D721Med (cell line): Measurements from ENCODE around the gene FOXQ1.

Experiments used
- DNase-seq: peaks from one replicate; pipeline ENCODE4 v3.0.0; 2011; ENCODE audit warnings: low spot score; ENCODE audit not compliant: insufficient read length
- FAIRE-seq: peaks from 2 replicates; lab custom pipeline; 2011; peaks lifted over from hg19 to GRCh38; lab: Jason Lieb, UNC
- TF ChIP-seq, protein P1 (sequence below): IDR thresholded peaks from 2 replicates; pipeline ENCODE4 v1.5.1; 2012; ENCODE audit warnings: mild to moderate bottlenecking, control low read depth; ENCODE audit not compliant: insufficient read depth; ENCODE audit errors: missing control alignments

Gene FOXQ1

DNA sequence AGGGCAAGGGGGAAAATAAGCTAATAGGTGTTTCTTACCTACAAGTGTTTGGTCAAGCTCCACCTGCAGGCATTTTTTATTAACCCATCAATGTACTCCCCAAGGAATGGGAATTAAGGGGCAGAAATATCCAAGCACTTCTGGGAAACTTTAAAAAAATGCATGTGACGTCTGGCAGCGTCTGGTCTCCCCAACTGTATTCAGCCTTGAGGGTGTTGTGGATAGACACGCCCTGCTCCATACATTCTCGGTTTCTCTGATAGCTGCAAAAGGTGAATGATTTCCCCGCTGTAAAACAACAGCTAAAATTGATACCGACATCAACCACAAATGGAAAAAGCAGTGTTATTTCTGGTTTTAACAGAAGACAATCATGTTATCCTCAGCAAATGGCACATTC, 2.5 kb upstream of the FOXQ1 start:
- FAIRE-seq (no peak), DNase-seq (no peak)
- TF ChIP-seq, protein P1, sequence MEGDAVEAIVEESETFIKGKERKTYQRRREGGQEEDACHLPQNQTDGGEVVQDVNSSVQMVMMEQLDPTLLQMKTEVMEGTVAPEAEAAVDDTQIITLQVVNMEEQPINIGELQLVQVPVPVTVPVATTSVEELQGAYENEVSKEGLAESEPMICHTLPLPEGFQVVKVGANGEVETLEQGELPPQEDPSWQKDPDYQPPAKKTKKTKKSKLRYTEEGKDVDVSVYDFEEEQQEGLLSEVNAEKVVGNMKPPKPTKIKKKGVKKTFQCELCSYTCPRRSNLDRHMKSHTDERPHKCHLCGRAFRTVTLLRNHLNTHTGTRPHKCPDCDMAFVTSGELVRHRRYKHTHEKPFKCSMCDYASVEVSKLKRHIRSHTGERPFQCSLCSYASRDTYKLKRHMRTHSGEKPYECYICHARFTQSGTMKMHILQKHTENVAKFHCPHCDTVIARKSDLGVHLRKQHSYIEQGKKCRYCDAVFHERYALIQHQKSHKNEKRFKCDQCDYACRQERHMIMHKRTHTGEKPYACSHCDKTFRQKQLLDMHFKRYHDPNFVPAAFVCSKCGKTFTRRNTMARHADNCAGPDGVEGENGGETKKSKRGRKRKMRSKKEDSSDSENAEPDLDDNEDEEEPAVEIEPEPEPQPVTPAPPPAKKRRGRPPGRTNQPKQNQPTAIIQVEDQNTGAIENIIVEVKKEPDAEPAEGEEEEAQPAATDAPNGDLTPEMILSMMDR = no peak

DNA sequence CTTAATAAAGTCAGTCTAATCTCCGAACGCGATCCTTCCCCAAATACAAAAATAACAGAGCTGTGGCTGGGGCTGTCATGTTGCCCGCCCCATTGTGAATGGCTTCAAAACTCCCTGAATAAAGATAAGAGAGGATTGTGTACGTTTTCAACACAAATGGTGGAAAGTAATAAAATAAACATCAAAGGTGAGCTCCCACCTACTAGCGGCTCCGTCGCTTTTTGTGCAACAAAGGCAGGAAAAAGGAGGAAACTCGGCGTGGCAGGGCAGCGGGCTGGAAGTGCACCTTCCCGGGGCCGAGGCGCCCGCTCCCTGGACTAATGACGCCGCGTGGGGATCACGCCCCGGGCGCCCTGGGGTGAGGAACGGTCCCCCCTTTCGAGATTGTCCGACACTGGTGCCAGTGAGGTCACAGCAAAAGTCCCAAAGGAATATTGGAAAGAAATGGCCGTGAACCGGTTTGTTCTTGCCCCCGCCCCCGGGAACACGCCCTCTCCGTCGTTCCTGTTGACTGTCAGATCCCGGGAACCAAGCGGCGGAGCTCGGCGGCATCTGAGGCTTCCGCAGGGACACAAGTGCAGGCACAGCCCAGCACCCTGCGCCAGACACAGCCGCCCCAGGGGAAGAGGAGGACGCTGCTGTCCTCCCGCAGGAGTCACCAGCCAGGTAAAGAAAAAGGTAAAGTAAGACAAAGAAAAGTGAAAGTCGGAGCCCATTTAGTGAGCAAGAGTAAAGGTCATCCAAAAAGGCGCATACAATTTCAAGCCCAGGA, 1.1 kb upstream of the FOXQ1 start:
- no peak for DNase-seq
- TF ChIP-seq, protein P1 = no peak
- FAIRE-seq = no peak

DNA sequence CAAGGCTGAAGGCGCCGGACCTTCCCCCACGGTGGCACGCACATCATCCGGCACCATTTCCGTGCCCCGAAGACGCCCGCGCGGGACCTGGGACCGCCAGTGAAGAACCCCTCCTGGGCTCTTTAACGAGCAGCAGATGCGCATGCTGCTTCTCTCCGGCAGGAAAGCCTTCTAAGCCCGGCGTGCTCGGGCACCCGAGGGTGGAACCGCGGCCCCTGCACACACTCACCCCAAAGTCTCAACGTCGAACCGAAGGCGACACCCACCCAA, 240 bp downstream of the FOXQ1 start:
- DNase-seq (no peak), FAIRE-seq (no peak)
- TF ChIP-seq, protein P1 = no peak

DNA sequence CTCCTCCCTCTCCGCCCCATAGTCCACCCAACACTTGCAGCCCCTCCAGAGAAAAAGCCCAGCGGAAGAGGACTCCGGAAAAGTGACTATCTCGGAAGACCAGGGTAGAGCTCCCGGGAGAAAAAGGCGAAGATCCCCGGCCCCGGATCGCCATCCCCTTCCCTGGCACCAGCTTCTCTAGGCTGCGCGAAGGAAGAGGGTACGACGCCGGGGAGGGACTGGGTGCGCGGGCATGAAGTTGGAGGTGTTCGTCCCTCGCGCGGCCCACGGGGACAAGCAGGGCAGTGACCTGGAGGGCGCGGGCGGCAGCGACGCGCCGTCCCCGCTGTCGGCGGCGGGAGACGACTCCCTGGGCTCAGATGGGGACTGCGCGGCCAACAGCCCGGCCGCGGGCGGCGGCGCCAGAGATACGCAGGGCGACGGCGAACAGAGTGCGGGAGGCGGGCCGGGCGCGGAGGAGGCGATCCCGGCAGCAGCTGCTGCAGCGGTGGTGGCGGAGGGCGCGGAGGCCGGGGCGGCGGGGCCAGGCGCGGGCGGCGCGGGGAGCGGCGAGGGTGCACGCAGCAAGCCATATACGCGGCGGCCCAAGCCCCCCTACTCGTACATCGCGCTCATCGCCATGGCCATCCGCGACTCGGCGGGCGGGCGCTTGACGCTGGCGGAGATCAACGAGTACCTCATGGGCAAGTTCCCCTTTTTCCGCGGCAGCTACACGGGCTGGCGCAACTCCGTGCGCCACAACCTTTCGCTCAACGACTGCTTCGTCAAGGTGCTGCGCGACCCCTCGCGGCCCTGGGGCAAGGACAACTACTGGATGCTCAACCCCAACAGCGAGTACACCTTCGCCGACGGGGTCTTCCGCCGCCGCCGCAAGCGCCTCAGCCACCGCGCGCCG, 822 bp downstream of the FOXQ1 start:
- FAIRE-seq (no peak), DNase-seq (no peak)
- TF ChIP-seq, protein P1 = no peak

DNA sequence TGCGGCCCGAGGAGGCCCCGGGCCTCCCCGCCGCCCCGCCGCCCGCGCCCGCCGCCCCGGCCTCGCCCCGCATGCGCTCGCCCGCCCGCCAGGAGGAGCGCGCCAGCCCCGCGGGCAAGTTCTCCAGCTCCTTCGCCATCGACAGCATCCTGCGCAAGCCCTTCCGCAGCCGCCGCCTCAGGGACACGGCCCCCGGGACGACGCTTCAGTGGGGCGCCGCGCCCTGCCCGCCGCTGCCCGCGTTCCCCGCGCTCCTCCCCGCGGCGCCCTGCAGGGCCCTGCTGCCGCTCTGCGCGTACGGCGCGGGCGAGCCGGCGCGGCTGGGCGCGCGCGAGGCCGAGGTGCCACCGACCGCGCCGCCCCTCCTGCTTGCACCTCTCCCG, 1.5 kb downstream of the FOXQ1 start:
- FAIRE-seq (no peak), DNase-seq (no peak)
- TF ChIP-seq, protein P1 = no peak

DNA sequence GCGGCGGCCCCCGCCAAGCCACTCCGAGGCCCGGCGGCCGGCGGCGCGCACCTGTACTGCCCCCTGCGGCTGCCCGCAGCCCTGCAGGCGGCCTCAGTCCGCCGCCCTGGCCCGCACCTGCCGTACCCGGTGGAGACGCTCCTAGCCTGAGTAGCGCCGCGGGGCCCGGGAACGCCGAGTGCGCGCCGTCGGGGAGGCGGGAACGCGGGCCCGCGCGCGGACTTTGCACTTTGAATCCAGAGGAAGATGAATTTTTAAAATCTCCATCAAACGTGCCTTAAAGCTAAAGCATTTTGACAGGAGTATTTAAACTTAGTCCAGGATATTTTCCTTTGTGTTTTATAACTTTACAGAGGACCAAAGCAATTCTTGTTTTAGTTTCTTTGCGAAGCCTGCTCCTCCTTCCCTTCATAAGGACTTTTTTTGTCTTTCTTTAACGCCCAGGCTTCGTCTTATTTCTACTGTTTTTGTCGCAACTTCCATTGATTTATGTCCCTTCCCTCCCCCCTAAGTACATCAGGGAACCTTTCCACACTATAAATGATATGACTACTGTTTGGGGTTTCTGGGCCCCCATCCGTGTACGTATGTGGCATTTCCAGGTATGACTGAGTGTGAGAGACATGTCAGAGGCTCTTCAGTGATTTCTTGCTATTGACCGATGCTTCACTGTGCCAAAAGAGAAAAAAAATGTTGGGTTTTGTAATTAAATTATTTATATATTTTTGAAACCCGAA, 2.0 kb downstream of the FOXQ1 start:
- FAIRE-seq = no peak
- DNase-seq = peak; percentile 55
- TF ChIP-seq, protein P1 = peak; percentile 36
